H9 (cell line): Measurements from ENCODE around the gene KDM2B. TPM values are rescaled to one million over a fixed set of nuclear protein-coding genes. Genes with fewer than 3 reads are reported as not detected.

Experiments used
- DNase-seq: peaks from one replicate; pipeline ENCODE4 v3.0.0-alpha.2; 2017
- H2AFZ ChIP-seq: one replicate; pipeline ENCODE4 v1.6.1; 2013; ENCODE audit warnings: mild to moderate bottlenecking, low read length, control low read depth, moderate library complexity
- H2AK5ac ChIP-seq: 2 replicates; pipeline ENCODE4 v1.6.1; 2013; ENCODE audit warnings: low read length, control low read depth, mixed read lengths; ENCODE audit not compliant: insufficient read length
- H2BK120ac ChIP-seq: one replicate; pipeline ENCODE4 v1.6.1; 2013; ENCODE audit warnings: low read depth, mild to moderate bottlenecking, low read length, control low read depth, inconsistent platforms; ENCODE audit not compliant: poor library complexity, severe bottlenecking
- H2BK12ac ChIP-seq: 2 replicates; pipeline ENCODE4 v1.6.1; 2013; ENCODE audit warnings: low read length, control low read depth, mixed read lengths, low read depth; ENCODE audit not compliant: insufficient read length
- H2BK15ac ChIP-seq: 2 replicates; pipeline ENCODE4 v1.6.1; 2013; ENCODE audit warnings: low read depth, low read length, control low read depth
- H2BK20ac ChIP-seq: one replicate; pipeline ENCODE4 v1.6.1; 2013; ENCODE audit warnings: low read depth, mild to moderate bottlenecking, low read length, control low read depth, inconsistent platforms; ENCODE audit not compliant: poor library complexity, severe bottlenecking
- H2BK5ac ChIP-seq: 2 replicates; pipeline ENCODE4 v1.6.1; 2013; ENCODE audit warnings: low read length, control low read depth, mixed read lengths; ENCODE audit not compliant: insufficient read length
- H3K14ac ChIP-seq: 2 replicates; pipeline ENCODE4 v1.6.1; 2013; ENCODE audit warnings: low read length, control low read depth; ENCODE audit not compliant: insufficient read depth
- H3K18ac ChIP-seq: 2 replicates; pipeline ENCODE4 v1.6.1; 2013; ENCODE audit warnings: low read depth, mild to moderate bottlenecking, mixed read lengths, low read length, control low read depth; ENCODE audit not compliant: insufficient read length
- H3K23ac ChIP-seq: 2 replicates; pipeline ENCODE4 v1.6.1; 2013; ENCODE audit warnings: low read length, control low read depth, mixed read lengths, low read depth; ENCODE audit not compliant: insufficient read length
- H3K23me2 ChIP-seq: 2 replicates; pipeline ENCODE4 v1.6.1; 2013; ENCODE audit warnings: low read depth, mild to moderate bottlenecking, mixed read lengths, low read length, control low read depth; ENCODE audit not compliant: insufficient read length, poor library complexity, severe bottlenecking
- H3K27ac ChIP-seq: 2 replicates; pipeline ENCODE4 v1.5.1; 2013; ENCODE audit warnings: low read length, control low read depth, mixed read lengths, low read depth; ENCODE audit not compliant: insufficient read length
- H3K27me3 ChIP-seq: 2 replicates; pipeline ENCODE4 v1.6.1; 2013; ENCODE audit warnings: low read length, control low read depth, inconsistent platforms; ENCODE audit not compliant: insufficient read depth
- H3K4ac ChIP-seq: 2 replicates; pipeline ENCODE4 v1.6.1; 2013; ENCODE audit warnings: low read depth, mild to moderate bottlenecking, control low read depth, inconsistent platforms, low read length, moderate library complexity
- H3K4me1 ChIP-seq: 2 replicates; pipeline ENCODE4 v1.6.1; 2013; ENCODE audit warnings: low read length, control low read depth, inconsistent platforms; ENCODE audit not compliant: insufficient read depth
- H3K4me2 ChIP-seq: 2 replicates; pipeline ENCODE4 v1.6.1; 2013; ENCODE audit warnings: low read length, control low read depth, mixed read lengths; ENCODE audit not compliant: insufficient read length, insufficient read depth
- H3K56ac ChIP-seq: 2 replicates; pipeline ENCODE4 v1.6.1; 2013; ENCODE audit warnings: low read depth, mild to moderate bottlenecking, mixed read lengths, low read length, control low read depth; ENCODE audit not compliant: insufficient read length
- H3K79me1 ChIP-seq: 2 replicates; pipeline ENCODE4 v1.6.1; 2013; ENCODE audit warnings: low read depth, mild to moderate bottlenecking, moderate library complexity, low read length, control low read depth, inconsistent platforms; ENCODE audit not compliant: insufficient read depth, poor library complexity, severe bottlenecking
- H3K79me2 ChIP-seq: 2 replicates; pipeline ENCODE4 v1.6.1; 2013; ENCODE audit warnings: low read length, control low read depth, inconsistent platforms; ENCODE audit not compliant: insufficient read depth
- H3K9ac ChIP-seq: 2 replicates; pipeline ENCODE4 v1.6.1; 2013; ENCODE audit warnings: low read length, control low read depth, mixed read lengths; ENCODE audit not compliant: insufficient read length; ENCODE audit errors: extremely low read depth
- H3K9me3 ChIP-seq: one replicate; pipeline ENCODE4 v1.6.1; 2013; ENCODE audit warnings: low read depth, low read length, inconsistent platforms; ENCODE audit not compliant: control insufficient read depth
- H3T11ph ChIP-seq: one replicate; pipeline ENCODE4 v1.6.1; 2013; ENCODE audit warnings: mild to moderate bottlenecking, low read length, control low read depth, inconsistent platforms
- H4K20me1 ChIP-seq: one replicate; pipeline ENCODE4 v1.6.1; 2013; ENCODE audit not compliant: control insufficient read depth, insufficient read length, insufficient read depth
- H4K5ac ChIP-seq: 2 replicates; pipeline ENCODE4 v1.6.1; 2013; ENCODE audit warnings: low read depth, mild to moderate bottlenecking, mixed read lengths, low read length, control low read depth; ENCODE audit not compliant: insufficient read length
- H4K8ac ChIP-seq: replicated peaks from 2 replicates; pipeline ENCODE4 v1.6.1; 2013; ENCODE audit warnings: low read length, control low read depth, mixed read lengths, low read depth; ENCODE audit not compliant: insufficient read length
- H4K91ac ChIP-seq: 2 replicates; pipeline ENCODE4 v1.6.1; 2013; ENCODE audit warnings: low read depth, mild to moderate bottlenecking, moderate library complexity, mixed read lengths, low read length, control low read depth; ENCODE audit not compliant: insufficient read length
- H3K27ac Mint-ChIP-seq, 3 experiments: 2 replicates in 2 of 3; 3 replicates in 1 of 3; pipeline ENCODE4 v1.8.0; 2020 to 2021; ENCODE audit warnings: mixed read lengths in 3 of 3, mild to moderate bottlenecking in 1 of 3, moderate library complexity in 1 of 3
- H3K27me3 Mint-ChIP-seq: 2 replicates; pipeline ENCODE4 v1.8.0; 2021; ENCODE audit warnings: low read depth, mild to moderate bottlenecking, moderate library complexity, mixed read lengths
- H3K36me3 Mint-ChIP-seq, 3 experiments: 2 replicates in 2 of 3; 3 replicates in 1 of 3; pipeline ENCODE4 v1.8.0; 2020 to 2021; ENCODE audit warnings: low read depth in 3 of 3, mixed read lengths in 3 of 3; ENCODE audit not compliant: insufficient read depth in 1 of 3
- H3K4me1 Mint-ChIP-seq, 2 experiments: 2 replicates each; pipeline ENCODE4 v1.8.0; 2020; ENCODE audit warnings: mixed read lengths in 2 of 2
- H3K4me3 Mint-ChIP-seq, 2 experiments: 2 replicates in 1 of 2; 3 replicates in 1 of 2; pipeline ENCODE4 v1.8.0; 2020 to 2021; ENCODE audit warnings: mild to moderate bottlenecking in 2 of 2, mixed read lengths in 2 of 2, moderate library complexity in 1 of 2
- H3K9me3 Mint-ChIP-seq, 2 experiments: 2 replicates in 1 of 2; 3 replicates in 1 of 2; pipeline ENCODE4 v1.8.0; 2020; ENCODE audit warnings: mild to moderate bottlenecking in 2 of 2, mixed read lengths in 2 of 2, moderate library complexity in 1 of 2
- WGBS: extraction: QIAGEN DNeasy Blood & Tissue Kit; methylation state at CpG from one replicate; pipeline ENCODE4 v1.1.7; 2013; ENCODE audit warnings: missing lambda C conversion rate, low lambda C conversion rate, mixed read lengths; ENCODE audit not compliant: insufficient read length; ENCODE audit errors: extremely low coverage; 5-methylcytosine and 5-hydroxymethylcytosine counted together
- total RNA-seq: library from RNA; stranded (reverse); gene quantifications from 2 replicates; pipeline ENCODE4 v1.2.1, GENCODE V29; 2021
- TF ChIP-seq, protein P1 (sequence below): fragments of 200-600 bp; sonication (generic); conservative IDR thresholded peaks from 3 replicates; pipeline ENCODE4 v1.8.0; 2021; ENCODE audit warnings: antibody characterized with exemption, mild to moderate bottlenecking

The KDM2B gene
- total RNA-seq, 1 experiment from 2014 or later: 143 TPM

DNA sequence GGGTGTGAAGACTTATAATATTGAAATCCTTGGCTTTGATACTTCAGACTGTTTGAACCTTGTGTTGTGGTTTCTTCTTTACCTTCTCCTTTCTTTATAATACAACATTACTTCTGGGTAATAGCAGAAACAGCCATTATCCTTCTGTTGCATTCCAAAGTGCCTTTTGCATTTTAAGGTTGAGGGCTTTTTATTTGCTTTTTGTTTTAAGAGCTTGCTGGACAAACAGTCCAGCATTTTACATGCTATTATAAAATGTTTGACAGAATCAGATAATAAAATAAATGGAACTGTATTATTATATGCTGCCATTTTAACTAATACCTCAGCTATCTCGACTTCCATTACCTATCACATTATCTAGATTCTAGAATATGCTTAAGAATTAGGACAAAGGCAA, 166.9 kb downstream of the KDM2B start:
- Histone ChIP-seq H3K79me1 (peaks cover 4% of the 10 kb centered on the region), H2BK12ac (no peak overlapping the region), H4K8ac (no peak overlapping the region), H4K20me1 (no peaks in the 10 kb centered on the region), H3K4me1 (no peaks in the 10 kb centered on the region), H2BK15ac (no peak overlapping the region), H3K18ac (no peak overlapping the region), H4K91ac (no peak overlapping the region), H2BK5ac (no peak overlapping the region), H3K9ac (no peak overlapping the region), H2BK20ac (no peak overlapping the region), H3K9me3 (no peaks in the 10 kb centered on the region), H3K79me2 (no peaks in the 10 kb centered on the region; the same call in 1 of the 2 replicates), H2BK120ac (no peak overlapping the region), H3K4ac (no peak overlapping the region), H3K27ac (no peak overlapping the region), H3K23me2 (no peaks in the 10 kb centered on the region), H3T11ph (no peak overlapping the region), H3K56ac (no peak overlapping the region), H3K4me2 (no peak overlapping the region), H3K27me3 (no peaks in the 10 kb centered on the region), H3K14ac (no peak overlapping the region), H2AK5ac (no peak overlapping the region), H2AFZ (no peak overlapping the region), H3K23ac (no peak overlapping the region), H4K5ac (no peak overlapping the region)
- no peak for DNase-seq
- H3K9me3 Mint-ChIP-seq: no peaks in the 10 kb centered on the region
- H3K36me3 Mint-ChIP-seq: peaks cover 9 to 41% (median 28%) of the 10 kb centered on the region in 3 experiments; a peak in 6 of 7 replicates
- no peak overlapping the region for H3K4me3 Mint-ChIP-seq
- no peak overlapping the region for H3K27ac Mint-ChIP-seq
- WGBS: no CpG with 5 or more reads among the region's 1 CpG
- TF ChIP-seq, protein P1, sequence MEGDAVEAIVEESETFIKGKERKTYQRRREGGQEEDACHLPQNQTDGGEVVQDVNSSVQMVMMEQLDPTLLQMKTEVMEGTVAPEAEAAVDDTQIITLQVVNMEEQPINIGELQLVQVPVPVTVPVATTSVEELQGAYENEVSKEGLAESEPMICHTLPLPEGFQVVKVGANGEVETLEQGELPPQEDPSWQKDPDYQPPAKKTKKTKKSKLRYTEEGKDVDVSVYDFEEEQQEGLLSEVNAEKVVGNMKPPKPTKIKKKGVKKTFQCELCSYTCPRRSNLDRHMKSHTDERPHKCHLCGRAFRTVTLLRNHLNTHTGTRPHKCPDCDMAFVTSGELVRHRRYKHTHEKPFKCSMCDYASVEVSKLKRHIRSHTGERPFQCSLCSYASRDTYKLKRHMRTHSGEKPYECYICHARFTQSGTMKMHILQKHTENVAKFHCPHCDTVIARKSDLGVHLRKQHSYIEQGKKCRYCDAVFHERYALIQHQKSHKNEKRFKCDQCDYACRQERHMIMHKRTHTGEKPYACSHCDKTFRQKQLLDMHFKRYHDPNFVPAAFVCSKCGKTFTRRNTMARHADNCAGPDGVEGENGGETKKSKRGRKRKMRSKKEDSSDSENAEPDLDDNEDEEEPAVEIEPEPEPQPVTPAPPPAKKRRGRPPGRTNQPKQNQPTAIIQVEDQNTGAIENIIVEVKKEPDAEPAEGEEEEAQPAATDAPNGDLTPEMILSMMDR: no peak
- H3K4me1 Mint-ChIP-seq: no peaks in the 10 kb centered on the region
- H3K27me3 Mint-ChIP-seq: no peaks in the 10 kb centered on the region
